Peyer's patch (tissue), 4 donors: ENCODE measurements around the gene TUBA3C. TPM values are rescaled to one million over a fixed set of nuclear protein-coding genes. Genes with fewer than 3 reads are reported as not detected.

ENCODE experiments used
- DNase-seq, 3 donors: peaks; one replicate each; pipeline ENCODE4 v3.0.0-alpha.2; 2017 to 2019
- H3K27ac ChIP-seq, 4 donors: fragments of 200-600 bp; sonication (generic); one replicate each; pipeline ENCODE4 v1.5.1; 2016 to 2019
- H3K27me3 ChIP-seq, 2 donors: fragments of 200-600 bp; sonication (generic); one replicate each; pipeline ENCODE4 v1.5.1; 2019
- H3K36me3 ChIP-seq, 3 donors: fragments of 200-600 bp; sonication (generic); one replicate each; pipeline ENCODE4 v1.5.1; 2016 to 2019
- H3K4me1 ChIP-seq, 4 donors: fragments of 200-600 bp; sonication (generic); one replicate each; pipeline ENCODE4 v1.5.1; 2016 to 2019
- H3K4me3 ChIP-seq, 4 donors: fragments of 200-600 bp; sonication (generic); 1 replicate in 3 of 4; 2 replicates in 1 of 4; pipeline ENCODE4 v1.5.1; 2016 to 2019; ENCODE audit warnings: mild to moderate bottlenecking in 1 of 4
- H3K9me3 ChIP-seq, 4 donors: fragments of 200-600 bp; sonication (generic); one replicate each; pipeline ENCODE4 v1.5.1; 2016 to 2019; ENCODE audit warnings: mild to moderate bottlenecking in 1 of 4
- POLR2A ChIP-seq, 2 donors: fragments of 450-650 bp; IDR thresholded peaks; one replicate each; pipeline ENCODE4 v1.5.1; 2017; ENCODE audit warnings: antibody characterized with exemption in 2 of 2, mild to moderate bottlenecking in 2 of 2, moderate library complexity in 2 of 2
- total RNA-seq, 4 donors: library from RNA; depleted of rRNA; stranded (reverse); fragments of >200 nt; gene quantifications; one replicate each; pipeline ENCODE4 v1.1.0, GENCODE V29; 2016
- TF ChIP-seq, protein P1 (sequence below), 6 experiments: fragments of 450-650 bp in 4 of 6; fragments of 200-600 bp in 2 of 6; sonication (generic) in 1 of 6; IDR thresholded peaks; one replicate each; pipeline ENCODE4 v1.5.1; 2017 to 2019; ENCODE audit warnings: antibody characterized with exemption in 6 of 6, mild to moderate bottlenecking in 3 of 6, moderate library complexity in 1 of 6

Gene TUBA3C
- total RNA-seq, 4 donors from 2014 or later: not detected

DNA sequence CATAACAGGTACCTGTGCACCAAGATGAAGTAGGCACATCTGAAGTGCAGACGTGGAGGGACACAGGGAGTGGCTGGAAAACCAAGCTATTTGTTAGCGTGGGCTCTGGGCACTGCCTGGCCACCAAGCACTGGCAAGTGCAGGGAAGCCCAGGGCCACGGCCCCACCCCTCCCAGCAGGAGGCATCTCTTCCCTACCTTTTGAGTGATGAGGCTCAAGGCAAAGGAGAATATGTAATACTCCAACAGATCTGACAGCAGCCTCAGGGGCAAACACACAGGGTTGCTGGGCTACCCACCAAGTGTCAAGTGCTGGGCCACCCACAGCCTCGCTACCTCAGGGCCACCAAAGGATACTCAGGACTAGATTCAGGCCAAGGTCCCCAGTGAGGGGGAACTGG is 11.6 kb downstream of the TUBA3C start:
- H3K27ac ChIP-seq: no peak overlapping the region
- DNase-seq: no peak
- no peaks in the 10 kb centered on the region for H3K27me3 ChIP-seq
- H3K4me3 ChIP-seq: no peak overlapping the region
- H3K36me3 ChIP-seq: no peaks in the 10 kb centered on the region
- H3K9me3 ChIP-seq: peaks cover 0 to under 1% (median 0%) of the 10 kb centered on the region in 4 donors
- TF ChIP-seq, protein P1, sequence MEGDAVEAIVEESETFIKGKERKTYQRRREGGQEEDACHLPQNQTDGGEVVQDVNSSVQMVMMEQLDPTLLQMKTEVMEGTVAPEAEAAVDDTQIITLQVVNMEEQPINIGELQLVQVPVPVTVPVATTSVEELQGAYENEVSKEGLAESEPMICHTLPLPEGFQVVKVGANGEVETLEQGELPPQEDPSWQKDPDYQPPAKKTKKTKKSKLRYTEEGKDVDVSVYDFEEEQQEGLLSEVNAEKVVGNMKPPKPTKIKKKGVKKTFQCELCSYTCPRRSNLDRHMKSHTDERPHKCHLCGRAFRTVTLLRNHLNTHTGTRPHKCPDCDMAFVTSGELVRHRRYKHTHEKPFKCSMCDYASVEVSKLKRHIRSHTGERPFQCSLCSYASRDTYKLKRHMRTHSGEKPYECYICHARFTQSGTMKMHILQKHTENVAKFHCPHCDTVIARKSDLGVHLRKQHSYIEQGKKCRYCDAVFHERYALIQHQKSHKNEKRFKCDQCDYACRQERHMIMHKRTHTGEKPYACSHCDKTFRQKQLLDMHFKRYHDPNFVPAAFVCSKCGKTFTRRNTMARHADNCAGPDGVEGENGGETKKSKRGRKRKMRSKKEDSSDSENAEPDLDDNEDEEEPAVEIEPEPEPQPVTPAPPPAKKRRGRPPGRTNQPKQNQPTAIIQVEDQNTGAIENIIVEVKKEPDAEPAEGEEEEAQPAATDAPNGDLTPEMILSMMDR (IDR thresholded peaks at IDR 0.05): no peak
- TF ChIP-seq POLR2A (IDR thresholded peaks at IDR 0.05): no peak
- no peaks in the 10 kb centered on the region for H3K4me1 ChIP-seq

DNA sequence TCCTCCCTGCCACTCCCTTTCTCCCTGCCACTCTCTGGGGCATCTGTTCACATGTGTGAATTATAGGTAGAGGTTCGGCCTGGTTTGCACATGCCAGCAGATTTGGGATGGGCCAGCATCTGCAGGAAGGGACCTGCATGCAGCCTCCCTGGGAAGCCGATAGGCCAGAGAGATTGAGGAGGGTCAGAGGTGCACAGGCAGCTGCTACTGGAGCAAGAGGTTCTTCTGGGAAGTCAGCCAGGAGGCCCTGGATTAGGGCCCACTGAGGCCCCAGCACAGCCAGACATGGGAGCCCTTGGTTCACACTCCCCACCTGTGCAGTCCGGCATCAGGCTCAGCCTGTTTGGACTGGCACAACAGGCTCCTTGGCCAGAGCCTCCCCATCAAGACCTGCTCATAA is 12.1 kb downstream of the TUBA3C start:
- no peaks in the 10 kb centered on the region for H3K36me3 ChIP-seq
- H3K4me3 ChIP-seq: no peak overlapping the region
- no peaks in the 10 kb centered on the region for H3K4me1 ChIP-seq
- TF ChIP-seq, protein P1 (IDR thresholded peaks at IDR 0.05): no peak
- TF ChIP-seq POLR2A (IDR thresholded peaks at IDR 0.05): no peak
- H3K27ac ChIP-seq: no peak overlapping the region
- H3K9me3 ChIP-seq: peaks cover 0 to 5% (median 0%) of the 10 kb centered on the region in 4 donors
- H3K27me3 ChIP-seq: no peaks in the 10 kb centered on the region
- DNase-seq: no peak

DNA sequence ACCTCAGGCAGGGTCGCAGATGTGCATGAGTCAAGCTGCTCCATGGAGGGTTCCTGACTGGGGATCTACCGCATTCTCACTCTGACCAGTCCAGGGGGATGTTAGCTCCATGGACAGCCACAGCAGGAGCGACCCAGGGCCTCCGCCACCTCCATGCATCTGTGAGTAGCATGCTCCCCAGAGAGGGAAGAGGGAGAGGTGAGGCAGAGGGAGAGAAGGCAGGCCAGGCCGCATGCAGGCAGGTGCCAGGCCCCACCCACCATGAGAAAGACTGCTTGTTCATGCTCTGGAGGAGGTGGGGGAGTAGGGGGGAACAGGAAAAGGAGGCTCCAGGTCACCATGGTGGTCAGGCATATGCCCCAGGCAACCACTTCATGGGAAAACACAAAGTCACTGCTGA is 20.3 kb downstream of the TUBA3C start:
- Histone ChIP-seq H3K4me1 (no peaks in the 10 kb centered on the region), H3K27me3 (no peaks in the 10 kb centered on the region), H3K36me3 (no peaks in the 10 kb centered on the region), H3K27ac (no peak overlapping the region), H3K9me3 (peaks cover 0 to 12% (median 0%) of the 10 kb centered on the region in 4 donors), H3K4me3 (no peak overlapping the region)
- TF ChIP-seq POLR2A (IDR thresholded peaks at IDR 0.05): no peak
- TF ChIP-seq, protein P1 (IDR thresholded peaks at IDR 0.05): no peak
- peak in 1 of 3 donors; percentile 3 for DNase-seq

DNA sequence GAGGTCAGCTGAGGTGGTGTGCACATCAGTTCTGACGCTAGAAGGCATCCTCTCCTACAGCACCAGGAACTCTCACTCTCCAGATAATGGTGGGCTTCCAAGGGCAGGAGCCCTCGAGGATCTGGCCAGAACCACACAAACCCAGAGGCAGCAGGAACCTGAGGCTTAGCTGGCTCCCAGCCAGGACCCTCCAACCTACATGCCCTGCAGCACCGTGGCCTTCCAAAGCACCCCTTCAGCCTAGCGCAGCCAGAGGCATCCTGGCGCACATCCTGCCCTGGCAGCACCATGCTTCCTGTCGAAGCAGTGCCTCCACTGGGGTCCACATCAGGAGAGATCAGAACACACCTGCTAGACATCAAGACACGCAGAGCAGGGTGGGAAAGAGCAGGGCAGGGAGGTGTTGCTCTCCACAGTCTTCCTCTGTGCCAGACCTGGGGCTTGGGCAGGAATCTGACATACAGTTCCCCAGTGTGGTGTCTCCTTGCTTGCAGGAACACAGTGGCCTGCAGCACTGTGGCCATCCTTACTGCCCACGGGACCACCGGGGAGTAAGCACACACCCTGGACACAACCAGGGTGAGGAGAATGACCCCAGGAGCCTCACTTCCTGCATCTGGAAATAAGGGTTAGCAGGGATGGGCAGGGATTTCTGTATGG is 21.7 kb downstream of the TUBA3C start:
- TF ChIP-seq, protein P1 (IDR thresholded peaks at IDR 0.05): no peak
- TF ChIP-seq POLR2A (IDR thresholded peaks at IDR 0.05): no peak
- no peak overlapping the region for H3K27ac ChIP-seq
- no peaks in the 10 kb centered on the region for H3K27me3 ChIP-seq
- no peak for DNase-seq
- peaks cover 0 to 11% (median 0%) of the 10 kb centered on the region in 4 donors for H3K9me3 ChIP-seq
- no peak overlapping the region for H3K4me3 ChIP-seq
- no peaks in the 10 kb centered on the region for H3K4me1 ChIP-seq
- H3K36me3 ChIP-seq: no peaks in the 10 kb centered on the region

DNA sequence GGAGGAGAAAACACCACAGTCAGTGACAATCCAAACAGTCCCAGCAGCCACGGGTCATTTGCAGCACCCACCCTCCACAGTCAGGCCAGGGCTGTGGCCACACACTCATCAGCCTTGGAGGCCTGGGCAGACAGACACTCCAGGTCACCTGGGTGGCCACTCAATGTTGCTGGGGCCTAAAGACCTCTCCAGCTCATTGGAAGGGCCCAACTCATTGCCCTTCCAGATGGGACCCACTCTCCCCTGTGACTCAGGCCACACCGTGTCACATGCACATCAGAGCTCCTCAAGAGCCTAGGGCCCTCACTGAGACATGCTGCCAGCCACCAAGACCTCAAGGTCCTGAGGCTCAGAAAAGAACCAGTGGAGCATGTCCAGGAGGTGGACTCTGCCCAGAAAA is 22.4 kb downstream of the TUBA3C start:
- Histone ChIP-seq H3K27me3 (no peaks in the 10 kb centered on the region), H3K36me3 (no peaks in the 10 kb centered on the region), H3K4me1 (no peaks in the 10 kb centered on the region), H3K9me3 (peaks cover 0 to 7% (median 0%) of the 10 kb centered on the region in 4 donors), H3K27ac (no peak overlapping the region), H3K4me3 (no peak overlapping the region)
- TF ChIP-seq, protein P1 (IDR thresholded peaks at IDR 0.05): no peak
- no peak for TF ChIP-seq POLR2A (IDR thresholded peaks at IDR 0.05)
- no peak for DNase-seq
